Caco-2 (cell line): ENCODE results near the gene BBOX1. TPM values are rescaled to one million over a fixed set of nuclear protein-coding genes. Genes with fewer than 3 reads are reported as not detected.

Experiments used
- BruUV-seq: library from RNA; stranded (reverse); fragments of 400-500 nt; replicated peaks from 2 replicates; lab custom pipeline; 2021; lab: Mats Ljungman, UMichigan
- CTCF ChIA-PET: fragments of 300-600 bp; sonication (Branson Sonifier 250); formaldehyde crosslinking; loops from one replicate; lab custom pipeline; 2022; ENCODE audit warnings: antibody characterized with exemption; lab: Charles Lee
- POLR2A ChIA-PET: fragments of 300-600 bp; sonication (Branson Sonifier 250); formaldehyde crosslinking; loops from one replicate; lab custom pipeline; 2022; ENCODE audit warnings: antibody characterized with exemption; lab: Charles Lee
- DNase-seq, 2 experiments: peaks; one replicate each; pipeline versions ENCODE4 v3.0.0 to v3.0.0-alpha.2; 2020 to 2022
- H3K27me3 ChIP-seq: replicated peaks from 2 replicates; pipeline ENCODE4 v1.6.0; 2011; ENCODE audit warnings: low read length; ENCODE audit not compliant: control insufficient read depth, insufficient read depth
- H3K36me3 ChIP-seq: 2 replicates; pipeline ENCODE4 v1.5.1; 2011; ENCODE audit warnings: low read length; ENCODE audit not compliant: control insufficient read depth, insufficient read depth
- H3K4me1 ChIP-seq: fragments of 250-450 bp; sonication (Bioruptor Pico); 2 replicates; pipeline ENCODE4 v1.5.1; 2020; ENCODE audit warnings: mild to moderate bottlenecking
- H3K4me3 ChIP-seq: 2 replicates; pipeline ENCODE4 v1.5.1; 2011; ENCODE audit warnings: low read depth, mild to moderate bottlenecking, control low read depth, low read length
- H3K9me3 ChIP-seq: fragments of 250-450 bp; sonication (Bioruptor Pico); 2 replicates; pipeline ENCODE4 v1.5.1; 2020; ENCODE audit warnings: mild to moderate bottlenecking, moderate library complexity
- H3K27ac Mint-ChIP-seq: one replicate; pipeline ENCODE4 v1.8.0; 2022; ENCODE audit warnings: mixed read lengths; ENCODE audit not compliant: unreplicated experiment
- H3K27me3 Mint-ChIP-seq: one replicate; pipeline ENCODE4 v1.8.0; 2022; ENCODE audit warnings: mixed read lengths; ENCODE audit not compliant: insufficient read depth, unreplicated experiment
- H3K36me3 Mint-ChIP-seq: one replicate; pipeline ENCODE4 v1.8.0; 2022; ENCODE audit warnings: mild to moderate bottlenecking, mixed read lengths; ENCODE audit not compliant: insufficient read depth, unreplicated experiment
- H3K4me1 Mint-ChIP-seq: one replicate; pipeline ENCODE4 v1.8.0; 2022; ENCODE audit warnings: low read depth, mixed read lengths; ENCODE audit not compliant: unreplicated experiment
- H3K4me3 Mint-ChIP-seq: one replicate; pipeline ENCODE4 v1.8.0; 2022; ENCODE audit warnings: mild to moderate bottlenecking, moderate library complexity, mixed read lengths; ENCODE audit not compliant: unreplicated experiment
- H3K9me3 Mint-ChIP-seq: one replicate; pipeline ENCODE4 v1.8.0; 2022; ENCODE audit warnings: mixed read lengths; ENCODE audit not compliant: unreplicated experiment
- intact Hi-C: fragments of 100-400 bp; cut with micrococcal nuclease; formaldehyde crosslinking; loops from one replicate; pipeline ENCODE4 v1.10.0; 2022; ENCODE audit not compliant: unreplicated experiment
- total RNA-seq: library from RNA; stranded (reverse); gene quantifications from 2 replicates; pipeline ENCODE4 v1.2.3, GENCODE V29; 2022
- TF ChIP-seq, protein P1 (sequence below), 2 experiments: fragments of 200-600 bp in 1 of 2; IDR thresholded peaks; 1 replicate in 1 of 2; 2 replicates in 1 of 2; pipeline versions ENCODE4 v1.5.1 to v1.8.0; 2011 to 2022; ENCODE audit warnings: antibody characterized with exemption in 1 of 2, control low read depth in 1 of 2, inconsistent platforms in 1 of 2, low read depth in 1 of 2, low read length in 1 of 2, mild to moderate bottlenecking in 1 of 2, moderate library complexity in 1 of 2; ENCODE audit not compliant: insufficient read depth in 1 of 2, severe bottlenecking in 1 of 2, unreplicated experiment in 1 of 2

Gene BBOX1
- total RNA-seq, 1 experiment from 2014 or later, result not detected

DNA sequence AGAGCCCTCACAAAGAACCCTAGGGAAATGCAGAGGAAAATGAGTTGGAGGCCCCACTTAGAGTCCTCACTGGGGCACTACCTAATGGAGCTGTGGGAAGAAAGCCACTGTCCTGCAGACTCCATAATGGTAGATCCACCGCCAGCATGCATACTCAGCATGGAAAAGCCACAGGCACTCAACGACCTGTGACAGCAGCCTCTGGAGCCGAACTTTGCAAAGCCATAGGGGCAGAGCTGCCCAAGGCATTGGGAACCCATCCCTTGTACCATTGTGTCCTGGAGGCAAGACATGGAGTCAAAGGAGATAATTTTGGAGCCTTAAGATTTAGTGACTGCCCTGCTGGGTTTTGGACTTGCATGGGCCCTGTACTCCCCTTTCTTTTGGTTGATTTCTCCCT lies 18.8 kb downstream of the BBOX1 start:
- ChIA-PET POLR2A (no interaction called here), CTCF (no interaction called here)
- intact Hi-C loops, result no loop called here
- TF ChIP-seq, protein P1, sequence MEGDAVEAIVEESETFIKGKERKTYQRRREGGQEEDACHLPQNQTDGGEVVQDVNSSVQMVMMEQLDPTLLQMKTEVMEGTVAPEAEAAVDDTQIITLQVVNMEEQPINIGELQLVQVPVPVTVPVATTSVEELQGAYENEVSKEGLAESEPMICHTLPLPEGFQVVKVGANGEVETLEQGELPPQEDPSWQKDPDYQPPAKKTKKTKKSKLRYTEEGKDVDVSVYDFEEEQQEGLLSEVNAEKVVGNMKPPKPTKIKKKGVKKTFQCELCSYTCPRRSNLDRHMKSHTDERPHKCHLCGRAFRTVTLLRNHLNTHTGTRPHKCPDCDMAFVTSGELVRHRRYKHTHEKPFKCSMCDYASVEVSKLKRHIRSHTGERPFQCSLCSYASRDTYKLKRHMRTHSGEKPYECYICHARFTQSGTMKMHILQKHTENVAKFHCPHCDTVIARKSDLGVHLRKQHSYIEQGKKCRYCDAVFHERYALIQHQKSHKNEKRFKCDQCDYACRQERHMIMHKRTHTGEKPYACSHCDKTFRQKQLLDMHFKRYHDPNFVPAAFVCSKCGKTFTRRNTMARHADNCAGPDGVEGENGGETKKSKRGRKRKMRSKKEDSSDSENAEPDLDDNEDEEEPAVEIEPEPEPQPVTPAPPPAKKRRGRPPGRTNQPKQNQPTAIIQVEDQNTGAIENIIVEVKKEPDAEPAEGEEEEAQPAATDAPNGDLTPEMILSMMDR (IDR thresholded peaks at IDR 0.05; ENCODE audit: insufficient read depth in 1 of 2, low read depth in 1 of 2, low read length in 1 of 2, severe bottlenecking in 1 of 2, unreplicated experiment in 1 of 2), result no peak
- Histone ChIP-seq H3K36me3 (no peaks in the 10 kb centered on the region), H3K27me3 (no peaks in the 10 kb centered on the region), H3K4me1 (peaks cover 4% of the 10 kb centered on the region; the same call in 1 of the 2 replicates), H3K9me3 (no peaks in the 10 kb centered on the region), H3K4me3 (no peak overlapping the region)
- no peak for DNase-seq
- no peak overlapping the region for H3K27ac Mint-ChIP-seq
- H3K4me1 Mint-ChIP-seq, result peaks cover 6% of the 10 kb centered on the region
- no peaks in the 10 kb centered on the region for H3K9me3 Mint-ChIP-seq
- no peaks in the 10 kb centered on the region for H3K36me3 Mint-ChIP-seq
- H3K27me3 Mint-ChIP-seq, result peaks cover 3% of the 10 kb centered on the region
- BruUV-seq, result no TSS peak
- H3K4me3 Mint-ChIP-seq, result no peak overlapping the region

DNA sequence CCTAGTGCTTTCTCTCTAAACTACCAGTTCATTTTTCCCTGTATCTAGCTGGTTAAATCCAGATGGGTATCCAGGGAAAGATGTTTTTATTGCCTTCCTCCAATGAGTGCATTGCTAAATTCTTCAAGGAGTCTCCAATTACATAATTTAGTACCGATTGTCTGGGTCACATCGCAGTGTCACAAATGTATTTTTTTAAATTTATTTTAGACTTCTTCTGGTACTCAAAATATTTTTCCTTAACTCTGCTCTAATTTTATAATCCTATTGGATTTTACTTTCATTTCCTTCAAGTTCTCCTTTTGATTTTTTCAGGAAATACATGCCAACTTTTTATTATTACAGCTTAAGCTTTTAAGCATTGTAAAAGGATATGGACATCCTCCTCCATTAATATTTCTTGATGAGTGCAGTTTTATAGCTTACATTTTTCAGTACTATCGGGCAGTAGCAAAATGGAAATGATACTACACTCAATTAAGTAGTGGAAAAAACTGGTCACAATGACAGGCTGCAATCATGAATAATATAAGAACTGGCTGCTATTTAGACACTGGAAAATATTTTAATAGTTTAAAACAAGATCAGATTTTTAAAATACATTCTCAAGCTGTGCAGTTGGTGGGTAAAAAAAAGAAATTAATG lies 20.3 kb downstream of the BBOX1 start:
- H3K27me3 ChIP-seq, result no peaks in the 10 kb centered on the region
- no peaks in the 10 kb centered on the region for H3K4me1 ChIP-seq
- H3K36me3 ChIP-seq, result no peaks in the 10 kb centered on the region
- Mint-ChIP-seq H3K27me3 (peaks cover 3% of the 10 kb centered on the region), H3K9me3 (no peaks in the 10 kb centered on the region), H3K36me3 (no peaks in the 10 kb centered on the region), H3K4me1 (peaks cover 3% of the 10 kb centered on the region), H3K4me3 (no peak overlapping the region), H3K27ac (no peak overlapping the region)
- TF ChIP-seq, protein P1 (IDR thresholded peaks at IDR 0.05; ENCODE audit: insufficient read depth in 1 of 2, low read depth in 1 of 2, low read length in 1 of 2, severe bottlenecking in 1 of 2, unreplicated experiment in 1 of 2), result no peak
- H3K9me3 ChIP-seq, result no peaks in the 10 kb centered on the region
- POLR2A ChIA-PET, result no interaction called here
- CTCF ChIA-PET, result no interaction called here
- H3K4me3 ChIP-seq, result no peak overlapping the region
- BruUV-seq, result no TSS peak
- intact Hi-C loops, result no loop called here
- no peak for DNase-seq

DNA sequence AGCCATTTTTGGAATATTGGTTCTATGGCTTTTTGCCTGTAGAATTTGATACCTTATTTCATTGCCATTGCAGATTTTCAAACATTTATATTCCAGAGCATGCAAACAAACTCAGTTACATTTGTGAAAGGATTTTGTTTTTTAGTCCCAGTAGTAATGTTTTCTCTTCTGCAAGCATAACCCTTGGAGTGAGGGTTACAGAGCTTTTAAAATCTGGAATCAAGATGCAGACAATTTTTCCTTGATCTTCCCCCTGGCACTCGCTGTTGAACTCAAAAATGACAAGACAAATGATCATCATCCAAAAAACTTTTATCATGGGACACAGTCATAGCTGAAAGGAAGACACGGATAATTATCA lies 20.8 kb downstream of the BBOX1 start:
- POLR2A ChIA-PET, result no interaction called here
- Histone ChIP-seq H3K9me3 (no peaks in the 10 kb centered on the region), H3K4me3 (no peak overlapping the region), H3K4me1 (no peaks in the 10 kb centered on the region), H3K27me3 (no peaks in the 10 kb centered on the region), H3K36me3 (no peaks in the 10 kb centered on the region)
- H3K36me3 Mint-ChIP-seq, result no peaks in the 10 kb centered on the region
- H3K4me1 Mint-ChIP-seq, result no peaks in the 10 kb centered on the region
- CTCF ChIA-PET, result no interaction called here
- intact Hi-C loops, result no loop called here
- H3K27me3 Mint-ChIP-seq, result peaks cover 3% of the 10 kb centered on the region
- no peak for DNase-seq
- H3K9me3 Mint-ChIP-seq, result no peaks in the 10 kb centered on the region
- H3K27ac Mint-ChIP-seq, result no peak overlapping the region
- no TSS peak for BruUV-seq
- TF ChIP-seq, protein P1 (IDR thresholded peaks at IDR 0.05; ENCODE audit: insufficient read depth in 1 of 2, low read depth in 1 of 2, low read length in 1 of 2, severe bottlenecking in 1 of 2, unreplicated experiment in 1 of 2), result no peak
- no peak overlapping the region for H3K4me3 Mint-ChIP-seq
